Measurements from ENCODE around the gene USP35.

The USP35 gene

GRCh38 chr11:78187366-78188285, 1.1 kb upstream of the USP35 start:
- TF ChIP-seq CTCF (conservative IDR thresholded peaks at IDR 0.05), result no peak
- H3K27ac ChIP-seq, result peak overlapping the region; percentile 76

GRCh38 chr11:78189174-78189724, 530 bp downstream of the USP35 start:
- peak overlapping the region; percentile 76; the same call in 1 of the 2 replicates for H3K27ac ChIP-seq
- TF ChIP-seq CTCF (conservative IDR thresholded peaks at IDR 0.05), result no peak

- H3K27ac ChIP-seq, result peak overlapping the region; percentile 76; the same call in 1 of the 2 replicates
- no peak for TF ChIP-seq CTCF (conservative IDR thresholded peaks at IDR 0.05)
These were observed 1.1 kb downstream of the USP35 start for GRCh38 chr11:78189851-78190250.

GRCh38 chr11:78190374-78190773, 1.7 kb downstream of the USP35 start:
- TF ChIP-seq CTCF (conservative IDR thresholded peaks at IDR 0.05), result no peak
- H3K27ac ChIP-seq, result no peak overlapping the region

- H3K27ac ChIP-seq, result no peak overlapping the region
- no peak for TF ChIP-seq CTCF (conservative IDR thresholded peaks at IDR 0.05)
These were observed 2.3 kb downstream of the USP35 start for GRCh38 chr11:78190871-78191538.

- no peak overlapping the region for H3K27ac ChIP-seq
- TF ChIP-seq CTCF (conservative IDR thresholded peaks at IDR 0.05), result no peak
These were observed 3.6 kb downstream of the USP35 start for GRCh38 chr11:78192223-78192719.

- no peak overlapping the region for H3K27ac ChIP-seq
- TF ChIP-seq CTCF (conservative IDR thresholded peaks at IDR 0.05), result no peak
These were observed 4.2 kb downstream of the USP35 start for GRCh38 chr11:78192911-78193351.

All from VCaP (cell line).